ENCODE results near the gene NEXMIF. TPM values are rescaled to one million over a fixed set of nuclear protein-coding genes. Genes with fewer than 3 reads are reported as not detected.

The NEXMIF gene
- total and polyA plus RNA-seq, 2 donors (not counting 1 experiment from before 2014, with no cell fraction given): under 0.01 TPM

- H3K4me1 ChIP-seq (ENCODE audit: control insufficient read depth, extremely low read depth, insufficient read depth, low read length): no peaks in the 10 kb centered on the region
- no peak for DNase-seq (ENCODE audit: low read depth in 2 of 2)
- no peaks in the 10 kb centered on the region for H3K9me3 ChIP-seq (ENCODE audit: control insufficient read depth, insufficient read depth, low read depth, low read length)
- H3K9ac ChIP-seq (ENCODE audit: insufficient read depth, low read length): no peak overlapping the region
- H3K79me2 ChIP-seq (ENCODE audit: control insufficient read depth, insufficient read depth, low read length): no peaks in the 10 kb centered on the region
- H3K4me2 ChIP-seq (ENCODE audit: extremely low read depth, insufficient read depth, low read length): no peak overlapping the region
- TF ChIP-seq, protein P1, sequence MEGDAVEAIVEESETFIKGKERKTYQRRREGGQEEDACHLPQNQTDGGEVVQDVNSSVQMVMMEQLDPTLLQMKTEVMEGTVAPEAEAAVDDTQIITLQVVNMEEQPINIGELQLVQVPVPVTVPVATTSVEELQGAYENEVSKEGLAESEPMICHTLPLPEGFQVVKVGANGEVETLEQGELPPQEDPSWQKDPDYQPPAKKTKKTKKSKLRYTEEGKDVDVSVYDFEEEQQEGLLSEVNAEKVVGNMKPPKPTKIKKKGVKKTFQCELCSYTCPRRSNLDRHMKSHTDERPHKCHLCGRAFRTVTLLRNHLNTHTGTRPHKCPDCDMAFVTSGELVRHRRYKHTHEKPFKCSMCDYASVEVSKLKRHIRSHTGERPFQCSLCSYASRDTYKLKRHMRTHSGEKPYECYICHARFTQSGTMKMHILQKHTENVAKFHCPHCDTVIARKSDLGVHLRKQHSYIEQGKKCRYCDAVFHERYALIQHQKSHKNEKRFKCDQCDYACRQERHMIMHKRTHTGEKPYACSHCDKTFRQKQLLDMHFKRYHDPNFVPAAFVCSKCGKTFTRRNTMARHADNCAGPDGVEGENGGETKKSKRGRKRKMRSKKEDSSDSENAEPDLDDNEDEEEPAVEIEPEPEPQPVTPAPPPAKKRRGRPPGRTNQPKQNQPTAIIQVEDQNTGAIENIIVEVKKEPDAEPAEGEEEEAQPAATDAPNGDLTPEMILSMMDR (conservative IDR thresholded peaks at IDR 0.05 in 1 of 2, IDR thresholded peaks at IDR 0.05 in 1 of 2; ENCODE audit: low read depth in 1 of 2, low read length in 2 of 2): no peak
- TF ChIP-seq EZH2 (IDR thresholded peaks at IDR 0.05; ENCODE audit: low read length, missing control alignments): no peak
- no peaks in the 10 kb centered on the region for H3K36me3 ChIP-seq (ENCODE audit: control insufficient read depth, insufficient read depth, low read length)
- H3K27me3 ChIP-seq (ENCODE audit: control insufficient read depth, insufficient read depth, low read length): no peaks in the 10 kb centered on the region
- no peak overlapping the region for H3K27ac ChIP-seq (ENCODE audit: insufficient read depth, low read length)
- no peak overlapping the region for H2AFZ ChIP-seq (ENCODE audit: low read length)
- H3K4me3 ChIP-seq (replicated peaks in 1 of 4; ENCODE audit: control extremely low read depth in 1 of 4, insufficient read depth in 1 of 4, low read depth in 3 of 4, low read length in 4 of 4): no peak overlapping the region
- H4K20me1 ChIP-seq (ENCODE audit: control insufficient read depth, extremely low read depth, insufficient read depth, low read length): no peaks in the 10 kb centered on the region
Observed at GRCh38 chrX:74814681-74815080, 110.6 kb downstream of the NEXMIF start.

DNA sequence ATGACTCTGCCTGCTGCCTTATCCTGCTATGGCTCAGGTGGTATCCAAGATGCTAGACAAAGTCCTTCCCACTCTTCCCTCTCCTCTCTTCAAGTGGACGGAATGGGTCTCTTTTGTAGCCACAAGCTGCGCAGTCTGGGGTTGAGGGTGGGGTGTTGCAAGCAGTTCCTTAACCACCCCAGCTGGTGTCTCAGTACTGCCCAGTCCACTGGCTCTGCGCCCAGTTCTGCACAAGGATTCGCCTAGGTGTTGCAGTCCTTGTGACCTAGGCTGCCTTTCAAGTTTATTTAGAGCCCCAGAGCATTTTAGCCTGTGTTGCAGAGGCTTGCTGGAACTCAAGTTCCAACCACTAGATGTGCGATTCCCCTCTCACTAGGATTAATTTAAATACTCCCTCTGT lies 120.7 kb downstream of the NEXMIF start:
- no peak overlapping the region for H3K4me2 ChIP-seq (ENCODE audit: extremely low read depth, insufficient read depth, low read length)
- H3K9ac ChIP-seq (ENCODE audit: insufficient read depth, low read length): no peak overlapping the region
- no peaks in the 10 kb centered on the region for H3K4me1 ChIP-seq (ENCODE audit: control insufficient read depth, extremely low read depth, insufficient read depth, low read length)
- no peaks in the 10 kb centered on the region for H3K36me3 ChIP-seq (ENCODE audit: control insufficient read depth, insufficient read depth, low read length)
- H3K9me3 ChIP-seq (ENCODE audit: control insufficient read depth, insufficient read depth, low read depth, low read length): no peaks in the 10 kb centered on the region
- H3K27me3 ChIP-seq (ENCODE audit: control insufficient read depth, insufficient read depth, low read length): no peaks in the 10 kb centered on the region
- no peak for DNase-seq (ENCODE audit: low read depth in 2 of 2)
- no peaks in the 10 kb centered on the region for H3K79me2 ChIP-seq (ENCODE audit: control insufficient read depth, insufficient read depth, low read length)
- TF ChIP-seq, protein P1 (conservative IDR thresholded peaks at IDR 0.05 in 1 of 2, IDR thresholded peaks at IDR 0.05 in 1 of 2; ENCODE audit: low read depth in 1 of 2, low read length in 2 of 2): no peak
- TF ChIP-seq EZH2 (IDR thresholded peaks at IDR 0.05; ENCODE audit: low read length, missing control alignments): no peak
- H4K20me1 ChIP-seq (ENCODE audit: control insufficient read depth, extremely low read depth, insufficient read depth, low read length): no peaks in the 10 kb centered on the region
- H3K27ac ChIP-seq (ENCODE audit: insufficient read depth, low read length): no peak overlapping the region
- H2AFZ ChIP-seq (ENCODE audit: low read length): no peak overlapping the region
- H3K4me3 ChIP-seq (replicated peaks in 1 of 4; ENCODE audit: control extremely low read depth in 1 of 4, insufficient read depth in 1 of 4, low read depth in 3 of 4, low read length in 4 of 4): no peak overlapping the region

DNA sequence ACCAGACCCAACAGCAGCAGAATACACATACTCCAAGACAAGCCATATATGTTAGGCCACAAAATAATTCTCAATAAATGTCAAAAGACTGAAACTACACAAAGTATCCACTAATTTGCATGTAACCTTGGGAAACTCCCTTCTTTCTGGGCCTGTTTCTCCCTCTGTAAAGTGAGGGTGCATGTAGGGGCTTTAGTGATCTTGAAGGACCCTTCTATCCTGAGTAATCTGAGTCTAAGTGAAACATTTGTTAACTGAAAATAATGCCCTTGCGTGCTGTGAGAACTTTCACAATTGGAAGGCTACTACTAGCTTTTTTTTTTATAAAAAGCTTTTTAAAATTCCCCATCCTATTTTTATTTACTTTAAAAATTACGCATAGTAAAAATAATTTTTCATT lies 125.2 kb downstream of the NEXMIF start:
- no peak overlapping the region for H2AFZ ChIP-seq (ENCODE audit: low read length)
- no peaks in the 10 kb centered on the region for H4K20me1 ChIP-seq (ENCODE audit: control insufficient read depth, extremely low read depth, insufficient read depth, low read length)
- DNase-seq (ENCODE audit: low read depth in 2 of 2): no peak
- H3K9ac ChIP-seq (ENCODE audit: insufficient read depth, low read length): no peak overlapping the region
- no peak overlapping the region for H3K4me3 ChIP-seq (replicated peaks in 1 of 4; ENCODE audit: control extremely low read depth in 1 of 4, insufficient read depth in 1 of 4, low read depth in 3 of 4, low read length in 4 of 4)
- H3K27me3 ChIP-seq (ENCODE audit: control insufficient read depth, insufficient read depth, low read length): no peaks in the 10 kb centered on the region
- H3K4me2 ChIP-seq (ENCODE audit: extremely low read depth, insufficient read depth, low read length): no peak overlapping the region
- H3K27ac ChIP-seq (ENCODE audit: insufficient read depth, low read length): no peak overlapping the region
- H3K4me1 ChIP-seq (ENCODE audit: control insufficient read depth, extremely low read depth, insufficient read depth, low read length): no peaks in the 10 kb centered on the region
- no peak for TF ChIP-seq EZH2 (IDR thresholded peaks at IDR 0.05; ENCODE audit: low read length, missing control alignments)
- TF ChIP-seq, protein P1 (conservative IDR thresholded peaks at IDR 0.05 in 1 of 2, IDR thresholded peaks at IDR 0.05 in 1 of 2; ENCODE audit: low read depth in 1 of 2, low read length in 2 of 2): no peak
- H3K36me3 ChIP-seq (ENCODE audit: control insufficient read depth, insufficient read depth, low read length): no peaks in the 10 kb centered on the region
- H3K9me3 ChIP-seq (ENCODE audit: control insufficient read depth, insufficient read depth, low read depth, low read length): no peaks in the 10 kb centered on the region
- no peaks in the 10 kb centered on the region for H3K79me2 ChIP-seq (ENCODE audit: control insufficient read depth, insufficient read depth, low read length)

Measured in fibroblast of lung (primary cell).